ENCODE measurements around the gene HHATL. TPM values are rescaled to one million over a fixed set of nuclear protein-coding genes. Genes with fewer than 3 reads are reported as not detected.

HHATL gene
- total and polyA plus RNA-seq, 2 of the 8 experiments (the other 6 are each of a cell fraction or from before 2014, with no cell fraction given), result 0.18 TPM; not detected in 1

DNA sequence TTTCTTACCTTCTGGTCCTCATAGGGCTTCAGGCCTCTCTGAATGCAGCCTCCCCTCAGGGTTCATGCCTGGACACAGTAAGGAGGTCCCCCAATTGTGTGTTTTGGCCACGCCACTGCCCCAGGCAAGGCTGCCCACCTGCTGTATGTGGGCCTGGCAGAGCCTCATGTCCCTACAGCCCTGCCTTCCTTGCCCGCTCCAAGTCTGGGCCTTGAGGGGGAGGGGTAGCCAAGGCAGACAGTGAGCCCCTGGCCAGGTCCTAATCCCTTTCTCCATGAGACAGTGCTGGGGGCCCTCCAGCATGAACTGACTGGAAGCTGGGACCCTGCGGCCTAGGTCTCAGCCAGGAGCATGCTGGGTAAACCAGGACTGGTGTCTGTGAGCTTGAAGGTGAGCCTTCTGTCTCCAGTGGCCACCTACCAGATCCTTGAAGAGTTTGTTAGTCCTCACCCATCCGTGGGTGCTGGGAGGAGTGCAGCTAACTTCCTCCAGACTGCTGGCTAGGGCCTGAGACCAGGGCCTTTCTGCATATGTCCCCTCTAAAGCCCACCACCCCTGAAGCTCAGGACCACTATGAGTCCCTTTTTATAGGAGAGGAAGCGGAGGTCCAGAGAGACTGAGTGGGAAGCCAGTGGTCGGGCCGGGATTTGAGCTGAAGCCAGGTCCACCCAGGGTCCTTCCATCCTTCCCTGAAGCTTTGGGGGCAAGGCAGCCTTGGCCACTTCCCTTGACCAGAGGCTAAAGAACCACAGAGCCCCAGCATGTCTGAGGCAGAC, 40.4 kb downstream of the HHATL start:
- Histone ChIP-seq H3K27ac (ENCODE audit: low read depth, low read length) (no peak overlapping the region), H3K23ac (ENCODE audit: insufficient read length) (no peak overlapping the region), H3K9me3 (ENCODE audit: insufficient read depth in 2 of 2, low read depth in 1 of 2, low read length in 1 of 2) (no peaks in the 10 kb centered on the region), H3K27me3 (replicated peaks in 1 of 4; ENCODE audit: control insufficient read depth in 3 of 4, extremely low read depth in 1 of 4, insufficient read depth in 3 of 4, low read length in 3 of 4) (no peaks in the 10 kb centered on the region), H2BK5ac (ENCODE audit: low read depth, low read length) (no peak overlapping the region), H2AFZ (ENCODE audit: low read length) (no peak overlapping the region), H4K8ac (ENCODE audit: extremely low read depth, insufficient read depth, low read length) (no peak overlapping the region; the same call in 1 of the 2 replicates), H3K18ac (ENCODE audit: extremely low read depth, low read length) (no peak overlapping the region), H3K4ac (replicated peaks; ENCODE audit: insufficient read length, low read depth, low read length) (no peak overlapping the region), H3K79me1 (ENCODE audit: low read depth, low read length) (no peaks in the 10 kb centered on the region), H2BK15ac (ENCODE audit: low read length) (no peak overlapping the region), H3K9ac (replicated peaks in 1 of 4; ENCODE audit: extremely low read depth in 1 of 4, low read depth in 3 of 4, low read length in 3 of 4) (no peak overlapping the region), H3K4me1 (replicated peaks in 1 of 4; ENCODE audit: control insufficient read depth in 3 of 4, insufficient read depth in 4 of 4, low read length in 3 of 4) (no peaks in the 10 kb centered on the region; a peak in 1 of 7 replicates), H3K14ac (ENCODE audit: insufficient read length) (no peak overlapping the region), H3K23me2 (ENCODE audit: low read depth, low read length) (no peaks in the 10 kb centered on the region), H4K5ac (ENCODE audit: insufficient read length, low read depth, low read length) (no peak overlapping the region), H2BK120ac (replicated peaks; ENCODE audit: low read depth, low read length) (no peak overlapping the region), H4K20me1 (replicated peaks in 1 of 2; ENCODE audit: control insufficient read depth in 1 of 2, insufficient read depth in 2 of 2, low read length in 2 of 2) (peaks cover 0 to 4% of the 10 kb centered on the region in 2 experiments), H3K79me2 (ENCODE audit: control insufficient read depth in 1 of 2, insufficient read depth in 2 of 2, low read length in 2 of 2) (no peaks in the 10 kb centered on the region), H2BK20ac (ENCODE audit: low read length) (no peak overlapping the region), H3K4me2 (ENCODE audit: insufficient read depth in 1 of 2, low read depth in 2 of 2, low read length in 2 of 2) (no peak overlapping the region), H3K4me3 (ENCODE audit: extremely low read depth in 1 of 4, insufficient read depth in 2 of 4, low read depth in 3 of 4, low read length in 4 of 4) (no peak overlapping the region), H3K56ac (replicated peaks; ENCODE audit: insufficient read length, low read depth, low read length) (no peak overlapping the region), H3K36me3 (ENCODE audit: control insufficient read depth in 2 of 4, insufficient read depth in 4 of 4, low read length in 3 of 4) (no peaks in the 10 kb centered on the region; a peak in 1 of 8 replicates), H2AK5ac (ENCODE audit: low read depth, low read length) (no peak overlapping the region), H4K91ac (replicated peaks; ENCODE audit: insufficient read length, low read length) (no peak overlapping the region), H2BK12ac (ENCODE audit: low read depth, low read length) (no peak overlapping the region)
- DNase-seq (ENCODE audit: low read depth in 1 of 2, low spot score in 2 of 2), result no peak
- ChIA-PET CTCF (ENCODE audit: partially characterized antibody) (interaction anchor here (0.6 to 7.0 kb wide), 12 partner anchors 7 to 117 kb away, joined by 3 to 54 read pairs (median 10); partner anchors contain the start of genes HHATL and KLHL40), POLR2A (ENCODE audit: partially characterized antibody) (interaction anchor here (1.1 to 1.3 kb wide), 2 partner anchors 8 to 87 kb away, joined by 3 to 4 read pairs; no protein-coding TSS in a partner anchor)
- TF ChIP-seq RNF2 (IDR thresholded peaks at IDR 0.05; ENCODE audit: borderline replicate concordance, low read depth, low read length, missing control alignments, poor library complexity, severe bottlenecking), result no peak
- TF ChIP-seq SUZ12 (IDR thresholded peaks at IDR 0.05; ENCODE audit: low read length), result no peak
- no peak for TF ChIP-seq NANOG (IDR thresholded peaks at IDR 0.05; ENCODE audit: insufficient read depth, low read depth, low read length, poor library complexity, severe bottlenecking)
- TF ChIP-seq POLR2A (IDR thresholded peaks at IDR 0.05; ENCODE audit: control extremely low read depth in 1 of 2, low read depth in 2 of 2, low read length in 2 of 2), result no peak
- TF ChIP-seq PHF8 (conservative IDR thresholded peaks at IDR 0.05; ENCODE audit: low read depth, low read length), result no peak
- TF ChIP-seq, protein P1, sequence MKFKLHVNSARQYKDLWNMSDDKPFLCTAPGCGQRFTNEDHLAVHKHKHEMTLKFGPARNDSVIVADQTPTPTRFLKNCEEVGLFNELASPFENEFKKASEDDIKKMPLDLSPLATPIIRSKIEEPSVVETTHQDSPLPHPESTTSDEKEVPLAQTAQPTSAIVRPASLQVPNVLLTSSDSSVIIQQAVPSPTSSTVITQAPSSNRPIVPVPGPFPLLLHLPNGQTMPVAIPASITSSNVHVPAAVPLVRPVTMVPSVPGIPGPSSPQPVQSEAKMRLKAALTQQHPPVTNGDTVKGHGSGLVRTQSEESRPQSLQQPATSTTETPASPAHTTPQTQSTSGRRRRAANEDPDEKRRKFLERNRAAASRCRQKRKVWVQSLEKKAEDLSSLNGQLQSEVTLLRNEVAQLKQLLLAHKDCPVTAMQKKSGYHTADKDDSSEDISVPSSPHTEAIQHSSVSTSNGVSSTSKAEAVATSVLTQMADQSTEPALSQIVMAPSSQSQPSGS (IDR thresholded peaks at IDR 0.05; ENCODE audit: low read length), result no peak
- TF ChIP-seq TEAD4 (IDR thresholded peaks at IDR 0.05; ENCODE audit: low read depth, low read length), result no peak
- TF ChIP-seq CBX8 (IDR thresholded peaks at IDR 0.05; ENCODE audit: borderline replicate concordance, low read depth, low read length), result no peak
- FAIRE-seq, result no peak
- 85% methylated on average over 7 of the region's 7 CpGs; no CpG with 5 or more reads in 1 of the 2 experiments for WGBS, 2 experiments (ENCODE audit: extremely low coverage in 1 of 2, insufficient coverage in 1 of 2, insufficient read length in 1 of 2, insufficient replicate concordance in 2 of 2, low coverage in 1 of 2, low lambda C conversion rate in 2 of 2, missing lambda C conversion rate in 1 of 2)
